GM12801 (cell line): ENCODE measurements around the gene WWOX.

Experiments used
- TF ChIP-seq, protein P1 (sequence below): IDR thresholded peaks from one replicate; pipeline ENCODE4 v1.5.1; 2011; ENCODE audit warnings: control low read depth; ENCODE audit not compliant: insufficient read length; ENCODE audit errors: extremely low read depth

Gene WWOX

DNA sequence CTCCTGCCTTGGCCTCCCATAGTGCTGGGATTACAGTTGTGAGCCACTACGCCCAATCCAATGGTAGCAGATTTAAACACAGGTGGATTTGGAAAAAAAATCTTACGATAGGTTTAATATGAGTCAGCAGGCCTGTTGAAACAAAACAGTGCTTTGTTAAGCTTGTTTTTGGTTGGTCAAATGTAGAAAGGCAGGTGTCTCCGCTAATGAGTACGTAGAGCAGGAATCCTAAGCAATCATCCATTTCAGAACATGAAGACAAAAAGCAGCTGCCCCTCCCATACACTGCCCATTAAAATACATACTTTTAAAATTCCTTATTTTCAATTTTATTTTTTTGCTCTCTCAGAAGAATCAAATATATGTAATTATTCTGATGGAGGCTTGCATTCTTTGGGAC is 1.9 kb upstream of the WWOX start:
- TF ChIP-seq, protein P1, sequence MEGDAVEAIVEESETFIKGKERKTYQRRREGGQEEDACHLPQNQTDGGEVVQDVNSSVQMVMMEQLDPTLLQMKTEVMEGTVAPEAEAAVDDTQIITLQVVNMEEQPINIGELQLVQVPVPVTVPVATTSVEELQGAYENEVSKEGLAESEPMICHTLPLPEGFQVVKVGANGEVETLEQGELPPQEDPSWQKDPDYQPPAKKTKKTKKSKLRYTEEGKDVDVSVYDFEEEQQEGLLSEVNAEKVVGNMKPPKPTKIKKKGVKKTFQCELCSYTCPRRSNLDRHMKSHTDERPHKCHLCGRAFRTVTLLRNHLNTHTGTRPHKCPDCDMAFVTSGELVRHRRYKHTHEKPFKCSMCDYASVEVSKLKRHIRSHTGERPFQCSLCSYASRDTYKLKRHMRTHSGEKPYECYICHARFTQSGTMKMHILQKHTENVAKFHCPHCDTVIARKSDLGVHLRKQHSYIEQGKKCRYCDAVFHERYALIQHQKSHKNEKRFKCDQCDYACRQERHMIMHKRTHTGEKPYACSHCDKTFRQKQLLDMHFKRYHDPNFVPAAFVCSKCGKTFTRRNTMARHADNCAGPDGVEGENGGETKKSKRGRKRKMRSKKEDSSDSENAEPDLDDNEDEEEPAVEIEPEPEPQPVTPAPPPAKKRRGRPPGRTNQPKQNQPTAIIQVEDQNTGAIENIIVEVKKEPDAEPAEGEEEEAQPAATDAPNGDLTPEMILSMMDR: no peak

DNA sequence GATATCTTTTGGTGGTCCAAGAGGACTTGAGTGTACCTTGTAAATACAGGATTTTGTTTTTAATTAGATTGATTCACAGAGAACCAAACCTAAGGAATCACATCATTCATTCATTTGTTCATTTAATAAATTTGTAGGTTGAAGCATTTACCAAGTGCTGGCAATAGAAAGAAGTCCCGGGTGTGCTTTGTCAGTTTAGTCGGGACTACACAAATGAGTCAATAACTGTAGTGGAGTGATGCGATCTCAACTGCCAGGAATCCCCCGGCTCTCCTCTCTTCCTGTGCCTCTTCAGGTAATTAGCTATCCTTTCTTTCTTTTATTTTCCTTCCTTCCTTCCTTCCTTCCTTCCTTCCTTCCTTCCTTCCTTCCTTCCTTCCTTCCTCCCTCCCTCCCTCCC is 1.4 kb upstream of the WWOX start:
- TF ChIP-seq, protein P1: no peak

DNA sequence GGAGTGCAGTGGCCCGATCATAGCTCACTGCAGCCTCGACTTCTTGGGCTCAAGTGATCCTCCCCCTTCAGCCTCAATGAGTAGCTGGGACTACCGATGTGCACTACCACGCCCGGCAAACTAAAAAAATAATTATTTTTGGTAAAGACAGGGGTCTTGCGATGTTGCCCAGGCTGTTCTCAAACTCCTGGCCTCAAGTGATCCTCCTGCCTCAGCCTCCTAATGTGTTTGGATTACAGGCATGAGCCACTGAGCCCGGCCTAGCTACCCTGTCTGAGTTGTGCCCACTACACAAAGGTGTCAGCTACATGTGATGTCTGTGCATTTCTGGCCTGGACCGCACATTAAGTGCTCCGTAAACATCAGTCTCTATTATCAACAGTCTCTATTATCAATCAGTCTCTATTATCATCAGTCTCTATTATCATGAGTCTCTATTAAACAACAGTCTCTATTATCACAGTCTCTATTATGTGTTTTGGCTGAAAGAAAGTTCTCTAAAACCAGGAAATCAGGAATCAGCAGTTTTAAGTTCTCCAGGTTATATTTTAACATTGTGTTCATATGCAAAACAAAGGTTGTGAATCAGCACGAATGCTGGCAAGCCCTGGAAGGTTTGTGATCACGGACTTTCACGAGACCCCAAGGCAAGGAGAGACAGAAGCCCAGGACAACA is 721 bp upstream of the WWOX start:
- TF ChIP-seq, protein P1: no peak

DNA sequence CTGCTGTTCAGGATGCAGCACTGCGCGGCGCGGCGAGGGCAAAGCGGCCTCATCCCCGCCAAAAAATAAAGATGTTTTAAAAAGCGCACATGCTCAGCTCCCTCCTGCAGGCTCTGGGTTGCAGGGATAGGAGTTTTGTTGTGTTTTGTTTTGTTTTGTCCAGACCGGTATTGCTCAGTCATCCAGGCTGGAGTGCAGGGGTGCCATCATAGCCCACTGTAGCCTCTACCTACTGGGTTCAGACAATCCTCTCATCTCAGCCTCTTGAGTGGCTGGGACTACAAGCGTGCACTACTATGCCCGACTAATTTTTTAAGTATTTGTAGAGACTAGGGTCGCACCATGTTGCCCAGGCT is 636 bp downstream of the WWOX start:
- TF ChIP-seq, protein P1: no peak

DNA sequence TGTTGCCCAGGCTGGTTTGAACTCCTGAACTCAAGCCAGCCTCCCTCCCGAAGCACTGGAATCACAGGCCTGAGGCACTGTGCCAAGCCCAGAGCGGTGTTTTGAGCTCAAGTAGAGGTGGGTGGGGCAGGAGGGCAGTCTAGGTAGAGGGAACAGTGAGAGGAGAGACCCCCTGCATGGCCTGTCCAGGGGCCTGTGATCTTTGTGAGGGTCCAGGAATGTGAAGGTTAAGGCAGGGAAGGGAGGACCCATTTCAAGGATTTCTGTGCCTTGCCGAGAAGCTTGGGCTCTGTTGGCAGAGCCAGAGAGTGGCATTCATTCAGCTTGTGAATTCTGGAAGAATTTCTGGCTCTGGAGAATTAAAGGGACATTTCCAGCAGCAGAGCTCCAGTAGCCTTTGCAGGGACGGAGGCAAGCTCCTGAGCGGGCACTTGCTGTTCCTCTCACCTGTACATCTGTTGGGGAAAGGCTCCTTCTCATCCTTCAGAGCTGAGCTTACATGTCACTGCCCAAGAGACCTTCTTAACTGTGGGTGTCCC is 2.7 kb downstream of the WWOX start:
- TF ChIP-seq, protein P1: no peak

DNA sequence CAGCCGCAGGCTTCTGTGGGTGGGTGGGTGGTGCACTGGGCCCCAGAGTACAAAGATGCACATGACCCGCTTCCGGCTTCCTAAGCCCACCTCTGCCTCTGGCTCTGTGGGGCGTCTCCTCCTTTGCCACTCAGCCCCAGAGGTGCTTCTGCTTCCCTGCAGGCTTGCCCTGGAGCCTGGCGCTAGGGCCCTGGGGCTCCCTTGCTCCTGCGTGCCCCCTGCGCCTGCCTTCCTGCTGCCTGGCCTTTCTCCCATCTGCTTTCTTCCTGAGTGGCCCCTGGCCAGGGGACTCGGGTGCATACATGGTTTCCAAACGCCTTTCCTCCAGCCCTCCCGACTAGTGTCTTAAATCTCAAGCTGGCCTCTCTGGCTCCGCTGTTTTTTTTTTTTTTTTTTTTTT is 3.4 kb downstream of the WWOX start:
- TF ChIP-seq, protein P1: no peak

DNA sequence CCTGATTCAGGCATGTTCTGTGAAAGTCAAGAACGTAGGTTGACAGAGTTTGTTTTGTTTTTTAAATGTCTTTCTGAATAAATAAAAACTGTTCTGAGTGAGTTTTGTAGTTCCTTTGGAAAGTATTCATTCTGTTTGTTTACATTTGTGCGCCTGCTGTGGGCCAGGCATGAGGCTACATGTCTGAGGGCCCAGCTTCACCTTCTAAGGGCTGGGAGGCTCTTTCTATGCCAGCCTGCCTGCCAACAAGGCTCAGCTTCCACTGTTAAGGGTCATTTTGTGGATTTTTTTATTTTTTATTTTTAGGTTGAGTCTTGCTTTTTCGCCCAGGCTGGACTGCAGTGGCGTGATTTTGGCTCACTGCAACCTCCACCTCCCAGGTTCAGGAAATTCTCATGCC is 6.1 kb downstream of the WWOX start:
- TF ChIP-seq, protein P1: no peak
